ENCODE measurements around the gene TMSB4X.
"Not testable (repeated sequence)": the region's sequence is repeated elsewhere in the genome, so short reads cannot be mapped to it uniquely, and the experiment has no call there.

TMSB4X gene

DNA sequence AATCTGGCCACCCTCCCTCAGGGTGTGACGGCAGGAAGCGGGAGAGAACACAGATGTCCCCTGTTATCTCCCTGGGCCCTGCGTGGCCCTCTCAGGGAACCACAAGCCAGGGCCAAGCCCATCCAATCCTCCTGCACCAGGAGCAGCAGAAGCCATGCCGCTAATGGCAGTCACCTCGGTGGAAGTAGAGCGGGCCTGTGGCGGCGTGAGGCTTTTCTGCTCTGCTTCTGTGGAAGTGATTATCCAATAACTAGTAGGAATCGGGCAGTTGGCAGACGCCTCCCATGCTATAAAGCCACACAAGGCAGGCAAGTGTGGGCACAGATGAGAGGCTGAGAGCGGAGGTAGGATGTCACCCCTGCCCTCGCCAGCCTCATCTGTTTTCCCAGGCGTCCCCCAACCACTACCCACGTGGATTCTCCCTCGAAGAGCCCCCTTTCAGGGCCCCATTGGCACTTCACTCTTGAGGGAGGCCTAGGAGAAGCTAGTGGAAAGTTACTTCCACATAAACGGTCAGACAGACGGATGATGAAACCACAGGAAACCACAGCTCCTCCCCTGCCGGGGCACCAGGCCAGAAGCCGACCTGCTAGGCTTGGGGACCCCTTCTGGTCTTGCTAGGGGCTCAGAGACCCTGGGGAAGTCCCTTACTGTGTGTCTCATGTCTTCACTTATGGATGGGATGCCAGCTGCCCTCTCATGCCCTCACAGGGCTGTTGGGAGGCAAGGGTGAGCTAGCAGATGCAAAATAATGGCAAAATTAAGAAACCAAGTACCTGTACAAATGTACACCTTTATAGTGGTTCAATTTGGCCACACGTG lies 18.8 kb upstream of the TMSB4X start:
- in situ Hi-C loops (cut with HindIII; ENCODE audit: low sequenced_read_pairs), result no loop called here
- TF ChIP-seq, protein P1, sequence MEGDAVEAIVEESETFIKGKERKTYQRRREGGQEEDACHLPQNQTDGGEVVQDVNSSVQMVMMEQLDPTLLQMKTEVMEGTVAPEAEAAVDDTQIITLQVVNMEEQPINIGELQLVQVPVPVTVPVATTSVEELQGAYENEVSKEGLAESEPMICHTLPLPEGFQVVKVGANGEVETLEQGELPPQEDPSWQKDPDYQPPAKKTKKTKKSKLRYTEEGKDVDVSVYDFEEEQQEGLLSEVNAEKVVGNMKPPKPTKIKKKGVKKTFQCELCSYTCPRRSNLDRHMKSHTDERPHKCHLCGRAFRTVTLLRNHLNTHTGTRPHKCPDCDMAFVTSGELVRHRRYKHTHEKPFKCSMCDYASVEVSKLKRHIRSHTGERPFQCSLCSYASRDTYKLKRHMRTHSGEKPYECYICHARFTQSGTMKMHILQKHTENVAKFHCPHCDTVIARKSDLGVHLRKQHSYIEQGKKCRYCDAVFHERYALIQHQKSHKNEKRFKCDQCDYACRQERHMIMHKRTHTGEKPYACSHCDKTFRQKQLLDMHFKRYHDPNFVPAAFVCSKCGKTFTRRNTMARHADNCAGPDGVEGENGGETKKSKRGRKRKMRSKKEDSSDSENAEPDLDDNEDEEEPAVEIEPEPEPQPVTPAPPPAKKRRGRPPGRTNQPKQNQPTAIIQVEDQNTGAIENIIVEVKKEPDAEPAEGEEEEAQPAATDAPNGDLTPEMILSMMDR (IDR thresholded peaks at IDR 0.05; ENCODE audit: low read depth, low read length), result no peak
- DNase-seq (ENCODE audit: low read depth, low spot score), result peak; percentile 80
- H3K4me3 ChIP-seq (ENCODE audit: low read depth, low read length), result no peak overlapping the region

DNA sequence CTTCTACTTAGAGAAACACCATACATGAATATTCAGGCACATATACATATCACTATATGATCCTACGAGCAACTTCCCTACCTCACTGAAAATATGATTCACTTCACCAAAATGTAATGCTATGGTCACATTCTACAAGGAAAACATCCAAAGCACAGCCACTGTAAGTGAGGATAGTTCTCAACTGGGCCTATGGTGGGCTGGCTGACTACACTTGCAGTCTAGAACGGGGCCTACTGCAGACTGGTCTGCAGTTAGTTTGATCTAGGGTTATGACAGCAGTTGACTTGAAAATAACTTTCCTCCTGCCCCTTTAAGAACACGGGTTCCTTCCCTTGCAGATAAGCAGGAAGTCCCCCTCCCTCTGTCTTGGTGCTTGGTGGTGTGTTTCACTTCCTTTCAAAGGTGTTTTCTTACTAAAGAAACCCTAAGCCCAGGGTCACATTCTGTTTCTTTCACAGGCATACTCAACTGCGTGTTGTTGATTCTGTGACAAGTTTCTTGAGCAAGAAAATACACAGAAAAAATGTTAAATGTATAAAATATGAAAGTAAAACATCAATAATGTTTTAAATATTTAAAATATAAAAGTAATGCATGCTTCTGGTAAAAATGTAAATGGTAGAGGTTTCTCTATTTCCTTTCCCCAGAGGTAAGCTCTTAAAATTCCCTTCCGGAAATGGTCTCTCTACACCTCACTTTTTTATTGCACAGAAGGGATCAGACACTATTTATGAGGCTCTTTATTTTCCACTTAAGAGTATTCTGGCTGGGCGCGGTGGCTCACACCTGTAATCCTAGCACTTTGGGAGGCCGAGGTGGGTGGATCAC lies 18.0 kb upstream of the TMSB4X start:
- peak; percentile 74 for DNase-seq (ENCODE audit: low read depth, low spot score)
- H3K4me3 ChIP-seq (ENCODE audit: low read depth, low read length), result no peak overlapping the region
- in situ Hi-C loops (cut with HindIII; ENCODE audit: low sequenced_read_pairs), result no loop called here
- TF ChIP-seq, protein P1 (IDR thresholded peaks at IDR 0.05; ENCODE audit: low read depth, low read length), result no peak

DNA sequence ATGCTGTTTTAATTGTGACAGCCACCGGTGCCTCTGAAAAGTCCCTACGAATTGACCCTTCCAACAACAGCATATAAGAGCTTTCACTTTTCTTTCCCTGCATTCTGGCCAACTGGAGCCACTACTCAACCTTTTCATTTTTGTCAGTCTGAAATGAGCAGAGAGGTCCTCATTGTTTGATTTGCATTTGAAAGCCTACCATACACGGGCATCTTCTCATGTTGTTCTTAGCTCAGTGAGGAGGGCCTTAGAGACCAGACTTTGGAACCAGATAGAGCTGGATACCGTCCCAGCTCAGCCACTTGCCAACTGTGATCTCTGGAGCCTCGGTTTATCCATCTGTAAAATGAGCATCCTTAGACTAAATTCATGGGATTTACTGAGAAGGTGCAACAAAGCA lies 16.9 kb upstream of the TMSB4X start:
- TF ChIP-seq, protein P1 (IDR thresholded peaks at IDR 0.05; ENCODE audit: low read depth, low read length), result no peak
- in situ Hi-C loops (cut with HindIII; ENCODE audit: low sequenced_read_pairs), result no loop called here
- DNase-seq (ENCODE audit: low read depth, low spot score), result no peak
- H3K4me3 ChIP-seq (ENCODE audit: low read depth, low read length), result no peak overlapping the region

DNA sequence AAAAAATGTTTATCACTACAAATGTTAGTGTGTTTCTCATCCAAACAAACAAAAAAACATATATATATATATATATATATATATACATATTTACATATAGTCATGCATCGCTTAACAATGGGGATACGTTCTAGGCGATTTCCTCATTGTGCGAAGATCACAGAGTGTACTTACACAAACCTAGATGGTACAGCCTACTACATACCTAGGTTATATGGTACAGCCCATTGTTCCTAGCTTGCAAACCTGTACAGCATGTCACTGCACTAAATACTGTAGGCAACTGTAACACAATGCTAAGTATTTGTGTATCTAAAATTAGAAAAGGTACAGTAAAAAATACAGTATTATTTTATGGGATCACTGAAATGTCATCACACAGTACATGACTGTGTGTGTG lies 16.4 kb upstream of the TMSB4X start:
- H3K4me3 ChIP-seq (ENCODE audit: low read depth, low read length), result no peak overlapping the region
- TF ChIP-seq, protein P1 (IDR thresholded peaks at IDR 0.05; ENCODE audit: low read depth, low read length), result no peak
- DNase-seq (ENCODE audit: low read depth, low spot score), result no peak
- in situ Hi-C loops (cut with HindIII; ENCODE audit: low sequenced_read_pairs), result no loop called here

DNA sequence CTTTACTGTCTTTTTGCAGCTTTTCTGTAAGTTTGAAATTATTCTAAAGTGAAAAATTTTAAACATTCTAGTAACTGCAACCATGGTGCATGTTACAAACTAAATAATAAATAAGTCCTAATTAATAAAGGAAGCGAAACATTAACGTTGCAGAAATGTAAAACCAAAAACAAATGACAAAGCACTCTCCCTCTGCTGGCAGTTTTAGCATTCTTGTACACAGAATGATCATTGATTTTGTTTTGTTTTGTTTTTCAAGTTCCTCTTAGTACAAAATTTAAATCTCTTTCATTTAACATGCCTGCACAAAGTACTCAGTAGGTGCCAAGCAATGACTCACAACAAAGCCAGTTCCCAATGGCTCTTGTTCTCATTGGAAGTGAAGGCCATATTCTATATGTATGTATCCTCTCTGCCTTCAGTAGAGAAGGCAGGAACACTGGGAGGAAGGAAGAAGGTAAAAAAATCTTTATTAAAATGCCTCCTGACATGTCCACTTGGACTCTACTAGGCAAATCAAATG lies 13.7 kb upstream of the TMSB4X start:
- TF ChIP-seq, protein P1 (IDR thresholded peaks at IDR 0.05; ENCODE audit: low read depth, low read length), result no peak
- no peak for DNase-seq (ENCODE audit: low read depth, low spot score)
- in situ Hi-C loops (cut with HindIII; ENCODE audit: low sequenced_read_pairs), result no loop called here
- H3K4me3 ChIP-seq (ENCODE audit: low read depth, low read length), result no peak overlapping the region

DNA sequence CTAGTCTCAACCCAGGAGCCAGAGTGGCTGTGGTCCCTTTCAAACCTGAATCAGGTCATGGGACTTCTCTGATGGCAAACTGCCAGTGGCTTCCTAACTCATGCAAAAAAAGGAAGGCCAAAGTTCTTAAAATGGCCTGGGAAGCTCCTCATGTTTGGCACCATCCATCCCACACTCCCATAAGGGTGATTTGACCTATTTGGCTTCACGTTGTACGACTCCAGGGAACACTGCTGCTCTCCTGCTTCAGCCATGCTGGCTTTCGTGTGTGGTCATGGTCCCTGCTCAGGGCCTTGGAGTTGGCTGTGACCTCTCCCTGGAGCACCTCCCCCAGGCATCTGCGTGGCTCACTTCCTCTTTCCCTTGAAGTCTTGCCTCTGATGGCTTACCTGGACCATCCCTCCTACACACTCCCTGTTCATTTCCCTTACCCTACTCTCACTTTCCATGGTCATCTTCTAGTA lies 12.8 kb upstream of the TMSB4X start:
- DNase-seq (ENCODE audit: low read depth, low spot score), result no peak
- in situ Hi-C loops (cut with HindIII; ENCODE audit: low sequenced_read_pairs), result no loop called here
- H3K4me3 ChIP-seq (ENCODE audit: low read depth, low read length), result no peak overlapping the region
- TF ChIP-seq, protein P1 (IDR thresholded peaks at IDR 0.05; ENCODE audit: low read depth, low read length), result no peak

DNA sequence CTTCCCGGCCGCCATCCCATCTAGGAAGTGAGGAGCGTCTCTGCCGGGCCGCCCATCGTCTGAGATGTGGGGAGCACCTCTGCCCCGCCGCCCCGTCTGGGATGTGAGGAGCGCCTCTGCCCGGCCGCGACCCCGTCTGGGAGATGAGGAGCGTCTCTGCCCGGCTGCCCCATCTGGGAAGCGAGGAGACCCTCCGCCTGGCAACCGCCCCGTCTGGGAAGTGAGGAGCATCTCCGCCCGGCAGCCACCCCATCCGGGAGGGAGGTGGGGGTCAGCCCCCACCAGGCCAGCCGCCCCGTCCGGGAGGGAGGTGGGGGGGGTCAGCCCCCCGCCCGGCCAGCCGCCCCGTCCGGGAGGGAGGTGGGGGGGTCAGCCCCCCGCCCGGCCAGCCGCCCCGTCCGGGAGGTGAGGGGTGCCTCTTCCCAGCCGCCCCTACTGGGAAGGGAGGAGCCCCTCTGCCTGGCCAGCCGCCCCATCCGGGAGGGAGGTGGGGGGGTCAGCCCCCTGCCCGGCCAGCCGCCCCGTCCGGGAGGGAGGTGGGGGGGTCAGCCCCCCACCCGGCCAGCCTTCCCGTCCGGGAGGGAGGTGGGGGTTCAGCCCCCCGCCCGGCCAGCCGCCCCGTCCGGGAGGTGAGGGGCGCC lies 11.6 kb upstream of the TMSB4X start:
- in situ Hi-C loops (cut with HindIII; ENCODE audit: low sequenced_read_pairs); DNase-seq (ENCODE audit: low read depth, low spot score); H3K4me3 ChIP-seq (ENCODE audit: low read depth, low read length): not testable (repeated sequence)
